Measurements from ENCODE around the gene STEAP2.

GRCh38 chr7:90191648-90192047, 19.9 kb upstream of the STEAP2 start:
- TF ChIP-seq, protein P1, sequence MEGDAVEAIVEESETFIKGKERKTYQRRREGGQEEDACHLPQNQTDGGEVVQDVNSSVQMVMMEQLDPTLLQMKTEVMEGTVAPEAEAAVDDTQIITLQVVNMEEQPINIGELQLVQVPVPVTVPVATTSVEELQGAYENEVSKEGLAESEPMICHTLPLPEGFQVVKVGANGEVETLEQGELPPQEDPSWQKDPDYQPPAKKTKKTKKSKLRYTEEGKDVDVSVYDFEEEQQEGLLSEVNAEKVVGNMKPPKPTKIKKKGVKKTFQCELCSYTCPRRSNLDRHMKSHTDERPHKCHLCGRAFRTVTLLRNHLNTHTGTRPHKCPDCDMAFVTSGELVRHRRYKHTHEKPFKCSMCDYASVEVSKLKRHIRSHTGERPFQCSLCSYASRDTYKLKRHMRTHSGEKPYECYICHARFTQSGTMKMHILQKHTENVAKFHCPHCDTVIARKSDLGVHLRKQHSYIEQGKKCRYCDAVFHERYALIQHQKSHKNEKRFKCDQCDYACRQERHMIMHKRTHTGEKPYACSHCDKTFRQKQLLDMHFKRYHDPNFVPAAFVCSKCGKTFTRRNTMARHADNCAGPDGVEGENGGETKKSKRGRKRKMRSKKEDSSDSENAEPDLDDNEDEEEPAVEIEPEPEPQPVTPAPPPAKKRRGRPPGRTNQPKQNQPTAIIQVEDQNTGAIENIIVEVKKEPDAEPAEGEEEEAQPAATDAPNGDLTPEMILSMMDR (IDR thresholded peaks at IDR 0.05) = no peak
- no peak for TF ChIP-seq POLR2A (IDR thresholded peaks at IDR 0.05)
- no peak for TF ChIP-seq EP300 (IDR thresholded peaks at IDR 0.05)

Measured in ovary (tissue), 3 donors.